Measurements from ENCODE around the gene BRCC3.

The BRCC3 gene

GRCh38 chrX:155056877-155057792 is 14.2 kb upstream of the BRCC3 start:
- ATAC-seq: peak; percentile 74

GRCh38 chrX:155061760-155062159 is 9.5 kb upstream of the BRCC3 start:
- DNase-seq (no peak), ATAC-seq (no peak)

More at GRCh38 chrX:155056877-155057792, 14.2 kb upstream of the BRCC3 start:
- peak; percentile 37 for DNase-seq

- ATAC-seq (no peak), DNase-seq (no peak)
Observed at GRCh38 chrX:155065035-155065734, 6.1 kb upstream of the BRCC3 start.

GRCh38 chrX:155068165-155068564 is 3.1 kb upstream of the BRCC3 start:
- DNase-seq (peak; percentile 4), ATAC-seq (no peak)

GRCh38 chrX:155069414-155069813 is 1.9 kb upstream of the BRCC3 start:
- ATAC-seq (no peak), DNase-seq (no peak)

- no peak for ATAC-seq
- peak; percentile 3 for DNase-seq
Observed at GRCh38 chrX:155070038-155070437, 1.3 kb upstream of the BRCC3 start.

- ATAC-seq (no peak), DNase-seq (no peak)
Observed at GRCh38 chrX:155070663-155070974, 689 bp upstream of the BRCC3 start.

GRCh38 chrX:155071694-155072280 is 479 bp downstream of the BRCC3 start:
- DNase-seq: no peak
- ATAC-seq: no peak

GRCh38 chrX:155086202-155086840 is 15.0 kb downstream of the BRCC3 start:
- ATAC-seq: no peak
- peak; percentile 51 for DNase-seq

GRCh38 chrX:155086961-155087735 is 15.8 kb downstream of the BRCC3 start:
- DNase-seq (no peak), ATAC-seq (no peak)

- DNase-seq (no peak), ATAC-seq (peak; percentile 59)
Observed at GRCh38 chrX:155094468-155095061, 23.3 kb downstream of the BRCC3 start.

- ATAC-seq: no peak
- DNase-seq: no peak
Observed at GRCh38 chrX:155105919-155106318, 34.6 kb downstream of the BRCC3 start.

GRCh38 chrX:155108427-155108826 is 37.1 kb downstream of the BRCC3 start:
- ATAC-seq: peak; percentile 78

GRCh38 chrX:155112171-155112570 is 40.9 kb downstream of the BRCC3 start:
- ATAC-seq (no peak), DNase-seq (no peak)

More at GRCh38 chrX:155108427-155108826, 37.1 kb downstream of the BRCC3 start:
- DNase-seq: no peak

GRCh38 chrX:155113097-155113496 is 41.8 kb downstream of the BRCC3 start:
- DNase-seq (no peak), ATAC-seq (no peak)

GRCh38 chrX:155115174-155115819 is 44.0 kb downstream of the BRCC3 start:
- DNase-seq: no peak
- no peak for ATAC-seq

GRCh38 chrX:155127465-155127864 is 56.2 kb downstream of the BRCC3 start:
- ATAC-seq (no peak), DNase-seq (no peak)

GRCh38 chrX:155127940-155128339 is 56.6 kb downstream of the BRCC3 start:
- DNase-seq: no peak
- no peak for ATAC-seq

GRCh38 chrX:155132110-155132509 is 60.8 kb downstream of the BRCC3 start:
- DNase-seq: no peak
- no peak for ATAC-seq

GRCh38 chrX:155134255-155134654 is 62.9 kb downstream of the BRCC3 start:
- ATAC-seq (no peak), DNase-seq (no peak)

All from stimulated activated naive CD8-positive, alpha-beta T cell treated with anti-CD3 and anti-CD28 coated beads, Interleukin-15, Interleukin-2, amounts not matched to agents 100 U/mL and 50 U/mL, for 24 hours (primary cell).